ENCODE measurements around the gene CD151. TPM values are rescaled to one million over a fixed set of nuclear protein-coding genes. Genes with fewer than 3 reads are reported as not detected.

Gene CD151
- total RNA-seq, 1 experiment from 2014 or later, result 302 TPM

GRCh38 chr11:827897-828192, 4.9 kb upstream of the CD151 start, which contains the start of gene CRACR2B:
CRACR2B (plus strand) TSS chr11:827919; CDS start chr11:828608, 689 bp downstream.
- DNase-seq (ENCODE audit: extremely low read depth, low read depth), result no peak

GRCh38 chr11:828506-829175, 4.1 kb upstream of the CD151 start:
- DNase-seq (ENCODE audit: extremely low read depth, low read depth), result no peak

GRCh38 chr11:829176-829846, 3.4 kb upstream of the CD151 start:
- DNase-seq (ENCODE audit: extremely low read depth, low read depth), result no peak

GRCh38 chr11:829847-830294, 2.9 kb upstream of the CD151 start:
- DNase-seq (ENCODE audit: extremely low read depth, low read depth), result no peak

GRCh38 chr11:830295-831117, 2.2 kb upstream of the CD151 start:
- DNase-seq (ENCODE audit: extremely low read depth, low read depth), result no peak

- no peak for DNase-seq (ENCODE audit: extremely low read depth, low read depth)
Measured at GRCh38 chr11:831118-831864, 1.5 kb upstream of the CD151 start.

GRCh38 chr11:831961-832528, 707 bp upstream of the CD151 start:
- DNase-seq (ENCODE audit: extremely low read depth, low read depth), result no peak

GRCh38 chr11:833114-833791, 501 bp downstream of the CD151 start:
- DNase-seq (ENCODE audit: extremely low read depth, low read depth), result no peak

GRCh38 chr11:833849-834311, 1.1 kb downstream of the CD151 start:
- DNase-seq (ENCODE audit: extremely low read depth, low read depth), result no peak

- DNase-seq (ENCODE audit: extremely low read depth, low read depth), result peak; percentile 85
Measured at GRCh38 chr11:834371-835316, 1.9 kb downstream of the CD151 start.

GRCh38 chr11:836274-836673, 3.5 kb downstream of the CD151 start:
- no peak for DNase-seq (ENCODE audit: extremely low read depth, low read depth)

GRCh38 chr11:836700-837099, 3.9 kb downstream of the CD151 start:
- DNase-seq (ENCODE audit: extremely low read depth, low read depth), result no peak

GRCh38 chr11:837189-837989, 4.6 kb downstream of the CD151 start:
- no peak for DNase-seq (ENCODE audit: extremely low read depth, low read depth)

GRCh38 chr11:837990-838307, 5.2 kb downstream of the CD151 start:
- no peak for DNase-seq (ENCODE audit: extremely low read depth, low read depth)

GRCh38 chr11:838441-839279, 5.9 kb downstream of the CD151 start:
- DNase-seq (ENCODE audit: extremely low read depth, low read depth), result no peak

GRCh38 chr11:839280-839623, 6.5 kb downstream of the CD151 start:
- no peak for DNase-seq (ENCODE audit: extremely low read depth, low read depth)

GRCh38 chr11:839875-840617, 7.3 kb downstream of the CD151 start:
- no peak for DNase-seq (ENCODE audit: extremely low read depth, low read depth)
